Activated CD4-positive, alpha-beta T cell treated with anti-CD3 and anti-CD28 coated beads, Interleukin-2, amount 50 U/mL, for 1 hour (primary cell): ENCODE data around the gene PLEKHG5.

Source experiments
- DNase-seq: peaks from one replicate; pipeline ENCODE4 v3.0.0-alpha.2; 2020

Gene PLEKHG5

GRCh38 chr1:6509919-6510291 lies 18.4 kb upstream of the PLEKHG5 start:
- DNase-seq, result no peak

GRCh38 chr1:6509220-6509918 lies 17.9 kb upstream of the PLEKHG5 start:
- no peak for DNase-seq

DNA sequence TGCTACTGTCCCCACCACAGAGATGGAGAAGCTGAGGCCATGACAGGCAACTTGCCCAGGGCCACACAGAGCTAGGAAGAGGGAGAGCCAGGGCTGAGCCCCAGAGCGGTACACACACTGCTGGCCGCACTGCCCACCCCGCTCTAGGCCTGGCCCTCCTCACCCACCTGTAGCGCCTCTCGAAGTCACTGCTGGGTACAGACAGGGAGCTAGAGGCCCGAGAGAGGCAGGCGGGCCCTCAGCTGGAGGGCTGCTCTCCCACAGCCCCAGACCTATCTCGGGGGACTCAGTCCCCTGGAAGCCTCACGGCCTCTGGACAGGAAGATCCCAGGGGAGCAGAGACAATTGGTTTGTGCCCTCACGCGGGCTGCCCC lies 17.3 kb upstream of the PLEKHG5 start:
- no peak for DNase-seq

GRCh38 chr1:6508154-6508815 lies 16.8 kb upstream of the PLEKHG5 start:
- DNase-seq, result no peak

DNA sequence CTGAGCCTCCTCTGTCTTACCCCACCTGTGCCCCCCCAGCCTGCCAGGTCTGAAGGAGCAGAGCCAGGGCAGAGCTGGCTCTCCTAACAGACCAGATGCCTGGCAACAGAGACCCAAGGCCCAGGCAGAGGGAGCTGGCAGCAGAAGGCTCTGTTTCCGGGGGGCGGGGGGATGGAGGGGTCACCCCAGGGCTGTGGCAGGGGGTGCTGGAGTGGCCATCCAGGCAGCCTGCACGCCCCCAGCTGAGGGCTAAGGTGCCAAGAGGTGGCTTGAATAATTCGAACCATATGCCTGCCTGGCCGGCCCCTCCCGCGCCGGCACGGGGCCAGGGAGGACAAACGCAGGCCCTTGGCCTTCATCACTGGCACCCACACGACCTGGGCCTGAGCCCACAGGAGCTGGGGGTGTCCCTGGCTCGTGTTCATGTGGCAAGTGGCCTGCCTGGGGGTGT lies 16.0 kb upstream of the PLEKHG5 start:
- DNase-seq, result no peak

DNA sequence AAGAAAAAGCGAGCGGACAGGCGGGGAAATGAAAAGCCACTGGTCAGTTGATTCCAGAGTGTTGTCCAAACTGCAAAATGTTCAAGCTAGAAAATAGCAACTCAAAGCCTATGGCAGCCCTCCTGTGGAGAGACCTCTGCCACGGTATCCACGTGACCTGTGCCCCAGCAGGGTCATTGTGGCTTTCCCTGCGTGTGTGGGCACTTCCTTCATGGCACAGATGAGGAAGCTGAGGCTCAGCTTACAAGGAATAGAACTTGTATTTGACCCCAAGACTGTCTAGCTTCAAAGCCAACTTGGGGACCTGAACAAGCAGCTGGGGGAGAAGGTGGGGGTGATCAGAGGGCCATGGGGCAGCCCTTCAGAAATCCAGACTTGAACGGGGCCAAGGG lies 15.6 kb upstream of the PLEKHG5 start:
- no peak for DNase-seq

- DNase-seq, result no peak
These were observed 15.0 kb upstream of the PLEKHG5 start for GRCh38 chr1:6506210-6507036.

- DNase-seq, result no peak
These were observed 14.1 kb upstream of the PLEKHG5 start for GRCh38 chr1:6505367-6506209.

DNA sequence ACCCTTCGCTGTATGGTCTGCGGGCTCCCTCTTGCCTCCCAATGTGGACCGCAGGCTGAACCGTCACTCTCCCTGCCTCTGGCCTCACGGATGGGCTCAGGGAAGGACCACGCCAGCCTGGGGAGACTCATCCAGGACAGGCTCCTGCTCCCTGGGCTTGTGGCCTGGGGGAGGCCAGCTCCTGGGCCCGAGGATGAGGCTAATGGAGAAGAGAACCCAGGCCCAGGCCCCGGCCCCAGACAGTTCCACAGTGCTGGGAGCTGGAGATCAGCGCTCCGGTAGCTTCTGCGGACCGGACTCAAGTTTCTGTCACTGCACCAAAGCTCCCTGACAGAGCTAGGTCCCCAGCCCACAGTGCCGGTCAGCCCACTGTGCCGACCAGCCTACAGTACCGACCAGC lies 13.4 kb upstream of the PLEKHG5 start:
- no peak for DNase-seq

DNA sequence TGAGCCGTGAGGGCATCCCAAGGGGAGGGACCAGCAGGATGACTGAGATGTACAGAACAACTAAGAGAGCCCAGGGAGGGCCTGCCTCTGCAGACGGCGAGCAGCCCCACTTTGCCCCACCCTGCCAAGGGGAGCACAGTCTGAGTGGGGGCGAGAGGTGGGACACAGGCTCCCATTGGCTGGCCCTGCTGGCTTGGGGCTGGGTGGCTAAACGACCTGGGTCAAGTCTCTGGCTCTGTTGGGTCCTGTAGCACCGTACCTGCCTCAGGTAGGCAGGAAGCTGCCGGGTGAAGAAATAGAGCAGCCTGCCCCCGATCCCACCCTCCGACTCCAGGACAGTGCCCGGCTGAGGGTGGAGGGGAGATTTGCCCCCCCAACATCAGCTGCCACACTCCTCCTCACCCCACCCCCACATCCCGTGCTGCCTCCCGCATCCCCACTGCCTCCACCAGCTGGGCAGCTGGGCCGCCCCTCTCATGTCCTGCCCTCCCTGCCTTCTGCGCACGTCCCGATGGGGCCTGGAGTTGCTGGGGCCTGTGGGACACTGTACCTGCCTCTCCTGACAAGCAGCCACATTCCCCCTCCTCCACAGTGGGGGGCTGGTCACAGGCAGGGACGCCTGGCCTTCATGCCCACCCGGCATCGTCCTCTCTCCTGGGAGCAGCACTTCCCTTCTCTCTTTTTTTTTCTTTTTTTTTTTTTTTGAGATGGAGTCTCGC lies 12.6 kb upstream of the PLEKHG5 start:
- DNase-seq, result no peak

GRCh38 chr1:6502000-6502891 lies 10.8 kb upstream of the PLEKHG5 start:
- no peak for DNase-seq

DNA sequence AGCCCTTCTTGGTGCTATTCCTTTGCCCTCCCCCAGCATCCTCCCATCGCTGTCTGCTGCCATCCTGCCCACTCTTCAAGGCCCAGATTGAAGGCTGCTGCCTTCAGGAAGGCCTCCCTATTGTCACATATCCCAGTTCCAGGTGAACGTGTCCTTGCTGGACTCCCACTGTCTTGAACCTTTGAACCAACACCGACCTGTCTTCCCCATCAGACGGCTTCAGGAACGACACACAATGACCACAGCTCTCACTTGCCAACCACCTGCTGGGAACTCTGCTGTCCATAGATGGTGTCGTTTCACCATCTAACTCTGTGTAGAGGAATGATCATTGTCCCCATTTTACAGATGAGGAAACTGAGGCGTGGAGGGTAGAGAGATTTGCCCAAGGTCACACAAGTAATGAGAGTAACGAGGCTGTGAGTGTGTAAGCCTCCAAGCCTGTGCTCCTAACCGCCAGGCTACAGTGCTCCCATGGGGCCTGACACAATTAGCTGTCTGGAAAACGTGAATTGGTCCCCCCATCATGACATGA lies 9.9 kb upstream of the PLEKHG5 start:
- DNase-seq, result no peak

DNA sequence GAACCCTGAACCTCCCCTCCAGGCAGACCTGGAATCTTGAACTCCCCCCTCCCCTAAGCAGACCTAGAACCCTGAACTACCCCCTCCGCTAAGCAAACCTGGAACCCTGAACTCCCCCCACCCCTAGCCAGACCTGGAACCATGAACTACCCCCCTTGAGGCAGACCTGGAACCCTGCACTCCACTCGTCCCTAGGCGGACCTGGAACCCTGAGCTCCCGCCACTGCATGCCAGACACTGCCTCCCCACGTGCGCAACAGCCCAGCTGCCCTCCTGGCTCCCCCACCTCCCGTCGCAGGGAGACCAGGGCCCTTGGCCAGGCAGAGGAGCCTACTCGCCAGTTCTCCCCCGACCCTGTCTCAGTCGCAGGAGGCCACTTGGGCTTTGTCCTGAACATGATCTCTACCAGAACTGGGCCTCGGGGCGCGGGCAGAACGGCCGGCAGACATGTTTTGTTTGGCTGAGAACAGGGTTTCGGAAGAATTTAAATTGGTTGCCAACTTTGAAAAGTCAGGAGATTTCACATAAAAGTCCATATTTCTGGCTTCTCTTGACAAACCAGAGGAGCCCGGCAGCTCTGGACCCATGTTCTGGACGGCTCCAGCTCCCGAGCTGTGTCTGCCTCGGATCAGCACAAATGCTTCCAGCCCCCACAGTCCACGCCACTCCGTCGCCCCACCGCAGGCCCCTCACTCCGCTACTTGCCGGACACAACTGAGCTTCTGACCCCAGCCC lies 9.2 kb upstream of the PLEKHG5 start:
- DNase-seq, result no peak

DNA sequence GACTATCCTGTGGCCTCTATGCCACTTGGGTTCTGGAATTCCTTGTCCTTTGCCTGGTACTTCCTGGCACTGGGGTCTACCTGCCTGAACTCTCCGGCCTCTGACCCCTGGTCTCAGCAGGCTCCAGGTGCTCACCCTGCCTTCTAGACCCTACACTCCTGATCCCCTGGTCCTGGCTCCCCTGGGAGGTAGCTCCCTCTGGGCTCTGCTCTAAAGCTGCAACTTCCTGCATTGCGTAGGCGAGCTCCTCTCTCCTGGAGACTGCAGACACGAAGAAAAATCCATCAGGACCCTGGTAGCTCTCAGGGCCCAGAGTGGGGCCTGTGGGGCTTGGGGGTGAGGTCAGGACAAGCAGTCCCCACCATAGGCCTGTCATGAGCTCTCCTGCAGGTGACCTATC lies 7.8 kb upstream of the PLEKHG5 start:
- no peak for DNase-seq

GRCh38 chr1:6498576-6499111 lies 7.2 kb upstream of the PLEKHG5 start:
- DNase-seq, result no peak

DNA sequence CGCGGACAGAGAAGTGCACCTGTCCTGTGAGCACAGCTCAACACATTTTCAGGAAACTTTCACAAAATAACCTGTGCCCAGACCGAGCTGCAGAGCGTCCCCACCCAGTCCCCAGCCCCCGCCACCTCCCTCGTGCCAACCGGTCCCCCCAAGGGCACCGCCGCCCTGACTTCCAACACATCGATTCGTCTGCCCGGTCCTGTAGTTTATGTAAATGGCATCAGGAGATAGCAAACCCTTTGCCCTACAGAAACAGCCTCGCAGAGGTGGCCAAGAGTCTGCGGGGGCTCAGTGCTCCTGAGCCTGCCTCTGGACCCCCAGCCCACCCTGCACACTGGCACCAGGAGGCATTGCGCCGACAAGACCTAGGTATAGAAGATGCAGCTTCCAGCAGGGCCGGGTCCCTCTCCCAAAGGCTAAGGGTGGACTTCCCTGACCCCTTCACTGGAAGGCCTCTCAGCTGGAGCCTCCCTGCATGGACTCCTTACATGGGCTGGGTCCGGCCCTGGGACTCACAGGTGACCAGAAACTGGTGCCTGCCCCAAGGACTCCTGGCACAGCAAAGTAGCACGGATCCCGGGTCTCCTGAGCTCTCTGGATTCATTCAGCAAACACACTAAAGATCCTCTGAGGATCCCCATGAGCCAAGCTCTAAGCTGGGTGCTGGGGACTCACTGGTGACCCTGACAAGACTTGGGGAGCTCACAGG lies 6.6 kb upstream of the PLEKHG5 start:
- no peak for DNase-seq

DNA sequence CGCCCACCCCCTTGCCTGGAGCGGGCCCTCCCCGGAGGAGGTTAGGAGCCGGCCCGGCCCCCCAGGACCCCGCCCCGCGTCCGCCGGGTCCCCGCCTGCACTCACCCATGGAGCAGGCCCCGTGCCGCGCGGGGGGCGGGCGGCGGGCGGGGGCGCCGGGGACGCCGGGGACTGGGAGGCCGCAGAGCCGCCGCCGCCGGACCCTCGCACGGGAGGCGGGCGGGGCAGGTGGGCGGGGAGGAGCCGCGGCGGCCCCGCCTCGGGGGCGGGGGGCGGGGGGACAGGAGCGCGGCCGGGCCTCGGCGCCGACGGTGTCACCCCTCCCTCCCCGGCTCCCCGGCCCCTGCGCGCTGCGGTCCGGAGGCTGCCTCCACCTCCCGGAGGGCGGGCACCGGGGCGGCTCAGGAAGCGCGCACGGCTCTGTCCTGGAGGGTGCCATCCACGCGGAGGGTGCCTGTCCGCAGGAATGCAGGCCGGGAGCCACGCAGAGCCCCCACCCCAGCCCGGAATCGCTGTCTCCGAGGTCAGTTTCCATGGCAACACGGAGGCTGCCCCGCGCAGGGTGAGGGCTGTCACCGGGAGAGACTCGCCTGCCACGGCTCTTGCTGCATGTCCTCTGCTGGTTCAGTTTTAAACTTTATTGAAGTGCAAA lies 5.9 kb upstream of the PLEKHG5 start:
- DNase-seq, result peak; percentile 53

DNA sequence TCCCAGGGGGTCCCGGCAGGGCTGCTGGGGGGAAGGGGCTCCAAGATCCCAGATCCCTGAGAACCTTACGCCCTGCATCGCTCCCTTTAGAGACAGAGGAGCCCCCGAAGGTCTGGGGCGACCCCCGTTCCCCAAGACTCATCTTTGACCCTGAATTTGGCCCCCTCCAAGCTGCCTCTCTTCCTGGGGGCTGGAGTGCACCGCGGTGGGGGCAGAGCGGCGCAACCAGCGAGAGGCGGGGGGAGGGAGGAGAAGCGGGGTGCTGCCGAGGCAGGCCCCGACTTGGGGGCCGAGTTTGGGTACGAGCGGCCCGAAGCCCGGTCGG lies 5.4 kb upstream of the PLEKHG5 start:
- no peak for DNase-seq

- no peak for DNase-seq
These were observed 4.9 kb upstream of the PLEKHG5 start for GRCh38 chr1:6496365-6496721.
